HG03066 (cell line): ENCODE results near the gene UBR1.
"Not testable (repeated sequence)": the region's sequence is repeated elsewhere in the genome, so short reads cannot be mapped to it uniquely, and the experiment has no call there.

Source experiments
- ATAC-seq: cut with Tn5 transposase; IDR thresholded peaks from one replicate; pipeline ENCODE4 v1.9.1; 2021; ENCODE audit warnings: low read depth; ENCODE audit not compliant: unreplicated experiment

Gene UBR1

DNA sequence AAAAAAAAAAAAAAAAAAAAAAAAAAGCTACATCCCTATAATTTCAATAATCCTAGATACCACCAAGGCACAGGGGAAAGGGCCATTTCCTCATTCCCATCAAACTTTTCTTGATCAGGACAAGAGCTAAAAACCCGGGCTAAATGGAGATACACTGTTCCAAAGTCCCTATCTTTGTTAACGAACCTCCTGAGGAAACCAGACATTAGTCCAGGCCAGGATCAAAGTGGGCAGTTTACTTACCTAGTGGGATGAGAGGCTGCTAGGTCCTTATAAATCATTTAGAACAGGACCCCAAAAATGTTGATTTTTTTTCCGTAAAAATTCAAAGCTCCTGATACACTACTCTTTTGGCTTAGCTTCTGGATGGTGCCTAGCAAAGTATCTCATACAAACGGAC, 35.6 kb downstream of the UBR1 start:
- no peak for ATAC-seq

DNA sequence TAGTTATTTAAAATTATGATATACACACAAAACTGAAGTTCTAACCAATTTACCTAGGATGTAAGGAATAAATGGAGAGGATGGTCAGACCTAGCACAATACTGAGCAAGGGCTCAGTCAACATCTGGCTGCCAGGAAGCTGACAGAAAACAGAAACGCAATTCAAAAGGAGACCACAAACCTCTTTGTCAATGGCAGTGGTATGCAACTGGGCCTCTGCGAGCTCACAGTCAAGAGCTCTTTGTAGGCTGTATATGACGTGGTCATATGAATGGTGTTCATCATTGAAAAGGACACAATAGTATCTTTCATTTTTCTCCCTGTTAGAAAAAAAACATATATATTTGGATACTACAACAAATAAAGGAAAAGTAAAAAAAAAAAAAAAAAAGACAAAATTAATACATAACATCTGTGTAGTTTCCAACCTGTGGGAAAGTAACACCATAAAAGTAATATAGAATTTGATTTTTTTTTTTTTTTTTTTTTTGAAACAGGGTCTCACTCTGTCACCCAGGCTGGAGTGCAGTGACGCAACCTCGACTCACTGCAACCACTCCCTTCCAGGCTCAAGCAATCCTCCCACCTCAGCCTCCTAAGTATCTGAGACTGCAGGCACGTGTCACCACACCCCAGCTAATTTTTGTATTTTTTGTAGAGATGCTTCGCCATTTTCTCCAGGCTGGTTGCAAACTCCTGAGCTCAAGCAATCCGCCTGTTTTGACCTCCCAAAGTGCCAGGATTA, 37.9 kb downstream of the UBR1 start:
- ATAC-seq = no peak

DNA sequence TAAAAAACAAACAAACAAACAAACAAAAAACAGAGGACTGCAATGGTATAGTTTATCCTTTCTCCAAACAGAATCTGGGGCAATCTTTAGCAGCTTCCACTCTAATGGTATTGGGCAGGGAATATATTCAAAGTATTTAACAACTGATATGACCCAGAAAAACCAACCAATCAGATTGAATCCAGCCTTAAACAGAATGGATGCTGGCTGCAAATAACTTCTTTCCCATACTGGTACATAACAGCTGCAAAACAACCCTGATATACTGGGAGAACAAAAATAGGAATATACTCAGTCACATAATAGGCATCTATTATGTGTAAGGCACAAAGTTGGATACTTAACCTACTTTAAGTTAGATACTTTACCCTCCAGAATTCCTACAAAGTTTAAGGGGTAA, 49.1 kb downstream of the UBR1 start:
- no peak for ATAC-seq

DNA sequence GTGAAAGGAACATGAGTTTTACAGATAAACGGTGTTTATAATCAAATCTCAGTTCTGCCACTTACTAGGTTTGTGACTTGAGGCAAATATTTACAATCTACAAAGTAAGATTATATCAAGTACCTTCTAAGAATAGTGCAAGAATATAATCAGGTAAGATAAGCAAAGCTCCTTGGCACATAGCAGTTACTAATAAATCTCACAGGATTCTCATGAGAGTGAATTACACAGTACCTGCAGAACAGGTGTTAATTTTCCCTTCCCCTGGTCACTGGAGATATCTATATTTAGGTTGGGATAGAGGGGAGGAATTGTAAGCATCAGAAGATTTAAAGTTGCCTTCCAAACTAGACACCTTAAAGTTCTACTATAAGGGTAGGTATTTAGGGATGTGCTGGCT, 53.0 kb downstream of the UBR1 start:
- no peak for ATAC-seq

DNA sequence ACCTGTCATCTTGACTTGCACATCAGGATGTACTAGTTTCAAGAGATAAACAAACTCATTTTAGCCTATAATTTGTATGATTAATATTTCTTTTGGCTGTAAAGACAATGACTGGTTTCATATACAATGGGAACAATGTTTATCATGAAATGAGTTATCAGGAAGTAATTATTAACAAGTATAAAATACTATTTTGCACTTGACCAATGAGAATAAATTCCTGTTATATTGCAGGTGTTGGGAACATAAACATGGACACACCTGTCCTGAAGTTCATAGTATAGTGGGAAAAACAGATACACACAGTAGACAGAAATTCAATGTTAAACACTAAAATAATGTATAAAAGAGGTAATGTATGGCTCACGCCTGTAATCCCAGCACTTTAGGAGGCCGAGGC, 56.9 kb downstream of the UBR1 start:
- no peak for ATAC-seq

DNA sequence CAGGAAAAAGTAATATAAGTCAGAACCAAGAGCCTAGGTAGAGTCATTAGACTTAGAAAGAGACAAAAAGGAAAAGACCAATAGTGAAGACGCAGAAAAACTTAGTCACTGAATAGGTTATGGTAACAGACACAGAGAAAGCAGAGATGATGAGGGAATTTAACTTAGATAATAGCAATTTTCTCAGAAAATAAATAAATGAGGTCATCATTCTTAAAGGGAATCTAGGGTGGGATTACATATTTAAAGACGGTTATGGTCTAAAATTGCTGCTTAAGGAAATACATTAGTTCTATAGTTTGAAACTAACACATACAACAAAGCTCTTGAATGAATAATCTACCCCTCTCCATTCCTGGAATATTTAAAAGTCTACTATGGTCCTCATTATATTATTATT, 59.4 kb downstream of the UBR1 start:
- ATAC-seq = no peak

DNA sequence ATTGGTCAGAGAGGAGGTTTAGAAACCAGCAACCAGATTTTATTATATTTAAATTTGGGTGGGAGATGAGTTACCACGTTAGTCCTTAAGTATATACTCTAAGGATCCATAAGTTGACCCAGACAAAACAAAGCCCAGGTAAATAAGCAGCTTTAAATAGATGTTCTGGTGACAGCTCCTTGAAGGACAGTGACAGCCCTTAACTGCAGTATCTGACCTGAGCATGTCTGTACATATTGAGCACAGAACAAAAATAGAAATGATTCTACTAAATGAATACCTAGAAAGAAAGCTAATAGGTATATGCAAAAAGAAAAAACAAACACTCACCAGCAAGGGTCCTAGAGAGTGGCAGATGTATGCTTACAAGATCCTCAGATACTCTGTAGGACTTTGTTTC, 63.0 kb downstream of the UBR1 start:
- ATAC-seq = no peak

DNA sequence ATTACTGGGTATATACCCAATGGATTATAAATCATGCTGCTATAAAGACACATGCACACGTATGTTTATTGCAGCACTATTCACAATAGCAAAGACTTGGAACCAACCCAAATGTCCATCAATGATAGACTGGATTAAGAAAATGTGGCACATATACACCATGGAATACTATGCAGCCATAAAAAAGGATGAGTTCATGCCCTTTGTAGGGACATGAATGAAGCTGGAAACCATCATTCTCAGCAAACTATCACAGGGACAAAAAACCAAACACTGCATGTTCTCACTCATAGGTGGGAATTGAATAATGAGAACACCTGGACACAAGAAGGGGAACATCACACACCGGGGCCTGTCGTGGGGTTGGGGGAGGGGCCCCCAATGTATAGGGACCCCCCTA, 64.8 kb downstream of the UBR1 start:
- not testable (repeated sequence) for ATAC-seq

DNA sequence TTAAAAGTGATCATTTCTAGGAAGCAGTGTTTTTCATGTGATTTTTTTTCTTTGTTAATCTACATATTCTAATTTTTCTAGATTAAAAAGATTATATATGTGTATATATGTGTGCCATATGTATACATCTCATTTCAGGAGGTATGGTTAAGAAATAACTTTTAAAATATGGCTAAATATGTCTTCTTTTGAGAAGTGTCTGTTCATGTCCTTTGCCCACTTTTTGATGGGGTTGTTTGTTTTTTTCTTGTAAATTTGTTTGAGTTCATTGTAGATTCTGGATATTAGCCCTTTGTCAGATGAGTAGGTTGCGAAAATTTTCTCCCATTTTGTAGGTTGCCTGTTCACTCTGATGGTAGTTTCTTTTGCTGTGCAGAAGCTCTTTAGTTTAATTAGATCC, 70.6 kb downstream of the UBR1 start:
- ATAC-seq = not testable (repeated sequence)

DNA sequence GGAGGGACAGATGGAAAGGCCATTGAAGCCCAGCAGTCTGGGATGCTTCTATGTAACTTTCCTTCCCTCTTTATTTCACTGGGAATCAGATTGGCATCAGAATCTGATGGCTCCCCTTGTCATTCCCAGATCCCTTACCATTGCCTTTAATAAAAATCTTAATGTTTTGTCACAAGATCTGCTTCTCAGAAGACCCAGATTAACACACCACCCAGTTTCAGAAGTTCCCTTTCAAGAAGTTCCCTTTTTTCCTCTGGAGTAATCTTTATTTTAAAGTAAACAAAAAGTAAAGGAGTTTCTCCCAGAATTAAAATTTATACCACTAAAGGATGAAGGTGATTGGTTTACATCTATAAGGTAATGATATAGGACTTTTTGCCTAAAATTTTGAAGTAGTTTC, 76.4 kb downstream of the UBR1 start:
- no peak for ATAC-seq

DNA sequence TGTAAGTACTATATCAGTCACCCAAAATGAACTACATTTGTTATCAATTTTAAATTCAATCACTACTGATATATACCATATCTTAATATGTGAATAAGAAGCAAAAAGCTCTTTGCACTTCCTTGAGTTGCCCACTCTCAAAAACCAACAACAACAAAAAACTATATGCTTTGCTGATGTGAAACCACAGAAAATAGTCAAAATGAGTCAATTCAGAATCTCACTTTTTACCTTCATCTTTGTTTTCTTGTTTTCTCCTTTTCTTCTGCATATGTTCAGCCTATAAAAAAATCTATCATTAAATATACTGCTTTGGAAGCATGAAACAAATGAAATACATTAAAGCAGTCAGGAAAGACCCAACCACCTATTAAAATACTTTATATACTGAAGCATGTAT, 80.7 kb downstream of the UBR1 start:
- no peak for ATAC-seq

DNA sequence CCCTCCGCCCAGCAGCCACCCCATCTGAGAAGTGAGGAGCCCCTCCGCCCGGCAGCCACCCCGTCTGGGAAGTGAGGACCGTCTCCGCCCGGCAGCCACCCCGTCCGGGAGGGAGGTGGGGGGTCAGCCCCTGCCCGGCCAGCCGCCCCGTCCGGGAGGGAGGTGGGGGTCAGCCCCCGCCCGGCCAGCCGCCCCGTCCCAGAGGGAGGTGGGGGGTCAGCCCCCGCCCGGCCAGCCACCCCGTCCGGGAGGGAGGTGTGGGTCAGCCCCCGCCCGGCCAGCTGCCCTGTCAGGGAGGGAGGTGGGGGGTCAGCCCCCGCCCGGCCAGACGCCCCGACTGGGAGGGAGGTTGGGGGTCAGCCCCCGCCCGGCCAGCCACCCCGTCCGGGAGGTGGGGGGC, 91.2 kb downstream of the UBR1 start:
- ATAC-seq = not testable (repeated sequence)

DNA sequence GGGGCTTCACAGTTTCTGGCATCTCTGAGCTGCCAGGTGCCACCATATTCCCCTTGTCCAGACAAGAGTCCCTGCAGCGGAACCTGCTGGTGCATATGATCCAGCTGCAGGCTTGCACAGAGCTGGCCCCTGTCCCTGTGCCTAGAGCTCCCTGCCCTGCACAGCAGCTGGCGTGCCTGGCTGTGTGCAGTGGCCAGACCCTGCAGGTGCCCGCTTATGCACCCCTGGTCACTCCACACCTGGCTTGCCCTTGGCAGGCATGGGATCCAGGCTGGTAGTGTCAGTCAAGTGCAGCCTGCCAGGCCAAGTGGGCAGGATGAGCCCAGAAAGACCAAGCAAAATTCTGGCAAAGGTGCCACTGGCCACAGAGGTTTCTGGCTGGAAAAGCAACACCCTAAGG, 96.6 kb downstream of the UBR1 start:
- no peak for ATAC-seq

DNA sequence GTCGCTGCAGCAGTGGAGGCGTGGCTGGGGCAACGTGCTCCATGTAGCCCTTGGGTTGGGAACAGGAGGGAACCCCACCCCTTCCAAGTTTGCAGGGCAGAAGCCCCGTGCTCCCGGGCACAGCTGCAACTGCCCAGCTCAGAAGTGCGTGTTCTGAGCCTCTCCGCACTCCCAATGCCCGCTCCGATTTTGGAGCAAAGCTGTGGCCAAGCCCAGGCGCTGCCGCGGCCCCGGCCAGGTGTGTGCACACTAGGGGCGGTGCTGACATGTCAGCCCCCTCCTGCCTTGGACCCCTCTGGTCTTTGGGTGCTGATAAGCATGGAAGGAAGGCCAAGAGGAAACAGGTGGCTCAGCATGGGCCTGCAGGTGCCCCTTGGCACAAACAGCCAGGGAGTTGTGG, 97.7 kb downstream of the UBR1 start:
- no peak for ATAC-seq

DNA sequence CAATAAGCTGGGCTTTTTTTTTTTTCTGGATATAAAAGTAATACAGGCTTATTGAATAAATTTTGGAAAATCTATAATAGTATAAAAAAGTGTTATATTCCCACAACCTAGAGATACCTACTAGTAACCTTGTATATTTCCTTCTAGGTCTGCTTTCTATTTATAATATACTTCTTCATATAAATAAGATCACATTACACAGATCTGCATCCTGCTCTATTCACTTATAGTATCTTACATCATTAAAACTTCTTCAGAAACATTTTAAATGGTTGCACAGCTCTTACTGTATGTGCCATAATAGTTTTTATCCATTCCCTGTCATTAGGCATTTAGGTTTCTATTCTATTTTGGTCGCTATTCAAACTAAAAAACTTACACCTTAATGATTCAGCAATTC, 98.3 kb downstream of the UBR1 start:
- ATAC-seq = no peak

DNA sequence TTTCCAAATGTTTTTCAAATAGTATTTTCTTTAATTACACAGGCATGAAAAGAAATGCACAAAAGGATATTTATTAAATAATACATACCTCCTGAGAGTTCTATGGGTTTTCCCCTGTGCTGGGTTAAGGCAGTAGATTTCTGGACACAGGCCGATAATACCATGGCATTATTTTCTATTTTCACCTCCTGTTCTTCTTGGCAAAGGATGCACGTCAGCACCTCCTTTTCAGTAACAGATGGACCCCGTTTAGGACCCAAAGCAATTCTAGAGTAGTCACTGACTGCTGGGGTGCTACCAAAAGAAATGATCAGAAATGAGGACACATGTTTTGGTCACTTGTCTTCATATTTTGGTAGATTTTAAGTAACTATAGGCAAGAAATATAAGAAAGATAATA, 98.8 kb downstream of the UBR1 start:
- ATAC-seq = no peak

DNA sequence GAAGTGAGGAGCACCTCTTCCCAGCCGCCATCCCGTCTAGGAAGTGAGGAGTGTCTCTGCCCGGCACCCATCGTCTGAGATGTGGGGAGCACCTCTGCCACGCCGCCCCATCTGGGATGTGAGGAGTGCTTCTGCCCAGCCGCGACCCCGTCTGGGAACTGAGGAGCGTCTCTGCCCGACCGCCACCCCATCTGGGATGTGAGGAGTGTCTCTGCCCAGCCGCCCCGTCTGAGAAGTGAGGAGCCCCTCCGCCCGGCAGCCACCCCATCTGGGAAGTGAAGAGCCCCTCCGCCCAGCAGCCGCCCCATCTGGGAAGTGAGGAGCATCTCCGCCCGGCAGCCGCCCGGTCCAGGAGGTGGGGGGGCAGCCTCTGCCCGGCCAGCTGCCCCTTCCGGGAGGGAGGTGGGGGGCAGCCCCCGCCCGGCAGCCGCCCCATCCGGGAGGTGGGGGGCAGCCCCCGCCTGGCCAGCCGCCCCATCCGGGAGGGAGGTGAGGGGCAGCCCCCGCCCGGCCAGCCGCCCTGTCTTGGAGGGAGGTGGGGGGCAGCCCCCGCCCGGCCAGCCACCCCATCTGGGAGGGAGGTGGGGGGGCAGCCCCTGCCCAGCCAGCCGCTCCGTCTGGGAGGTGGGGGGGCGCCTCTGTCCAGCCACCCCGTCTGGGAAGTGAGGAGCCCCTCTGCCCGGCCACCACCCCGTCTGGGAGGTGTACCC, 100.8 kb downstream of the UBR1 start:
- not testable (repeated sequence) for ATAC-seq

DNA sequence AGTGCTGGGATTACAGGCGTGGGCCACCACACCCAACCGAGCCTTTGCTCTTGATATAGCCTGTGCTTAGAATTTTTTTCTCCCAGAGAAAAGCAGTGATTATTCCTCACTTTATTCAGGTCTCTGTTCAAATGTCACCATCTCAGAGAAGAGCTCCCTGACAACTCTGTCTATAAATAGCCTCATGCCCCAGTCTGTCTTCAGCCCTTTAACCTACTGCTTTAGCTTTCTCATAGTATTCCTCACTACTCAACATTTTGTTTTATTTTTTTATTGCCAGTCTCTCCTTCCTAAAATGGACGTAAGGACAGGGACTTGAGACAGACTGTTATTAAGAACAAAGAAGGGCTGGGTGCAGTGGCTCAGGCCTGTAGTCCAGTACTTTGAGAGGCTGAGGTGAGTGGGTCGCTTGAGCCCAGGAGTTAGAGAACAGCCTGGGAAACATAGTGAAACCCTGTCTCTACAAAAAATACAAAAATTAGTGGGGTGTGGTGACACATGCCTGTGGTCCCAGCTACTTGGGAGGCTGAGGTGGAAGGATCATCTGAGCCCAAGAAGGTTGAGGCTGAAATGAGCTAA, 106.5 kb downstream of the UBR1 start:
- no peak for ATAC-seq

DNA sequence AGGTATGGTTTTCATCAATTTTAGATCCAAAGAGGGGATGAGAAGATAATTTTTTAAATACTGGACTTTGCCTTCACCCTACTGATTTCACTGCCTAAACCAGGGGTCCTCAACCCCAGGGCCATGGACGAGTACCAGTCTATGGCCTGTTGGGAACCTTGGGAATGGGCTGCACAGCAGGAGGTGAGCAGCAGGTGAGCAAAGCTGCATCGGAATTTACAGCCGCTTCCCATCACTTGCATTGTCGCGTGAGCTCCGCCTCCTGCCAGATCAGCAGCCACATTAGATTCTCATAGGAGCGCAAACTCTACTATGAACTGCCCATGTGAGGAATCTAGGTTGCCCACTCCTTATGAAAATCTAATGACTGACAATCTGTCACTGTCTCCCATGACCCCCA, 109.0 kb downstream of the UBR1 start:
- ATAC-seq = no peak

DNA sequence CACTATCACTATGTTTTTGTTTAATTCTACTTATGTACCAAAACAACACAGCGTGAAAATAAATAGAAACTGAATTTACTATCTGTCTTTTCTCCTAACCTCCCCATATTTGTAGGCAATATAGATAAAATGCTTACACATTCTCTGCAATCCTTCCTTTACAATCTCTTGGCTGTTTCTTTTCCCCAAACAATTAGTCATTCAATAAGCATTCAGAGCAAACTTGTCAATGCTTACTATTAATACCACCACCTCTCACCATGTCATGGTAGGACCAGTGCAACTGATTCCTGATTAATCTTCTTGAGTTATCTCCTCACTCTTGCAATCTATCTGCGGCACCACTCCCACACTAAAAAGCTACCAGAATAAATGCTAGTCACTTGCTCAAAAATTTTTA, 111.3 kb downstream of the UBR1 start:
- no peak for ATAC-seq

DNA sequence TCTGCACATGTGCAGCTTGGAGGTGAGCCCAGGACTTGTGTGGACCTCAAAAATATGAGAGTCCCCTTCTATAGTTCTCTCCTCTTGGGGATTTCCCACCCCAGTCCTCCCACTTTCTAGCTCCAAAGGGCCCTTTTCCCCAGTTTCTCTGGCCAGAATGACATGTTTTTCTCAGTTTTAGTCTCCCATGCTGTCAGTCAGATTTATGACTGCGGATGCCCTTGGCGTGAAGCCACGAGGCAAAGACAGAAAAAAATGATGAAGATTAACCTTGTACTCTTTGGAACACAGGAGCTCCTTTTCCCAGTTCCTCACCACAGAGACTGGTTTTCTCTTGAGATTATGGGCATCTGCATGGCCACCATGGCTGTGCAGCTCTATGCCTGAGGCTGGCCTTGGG, 113.2 kb downstream of the UBR1 start:
- ATAC-seq = no peak

DNA sequence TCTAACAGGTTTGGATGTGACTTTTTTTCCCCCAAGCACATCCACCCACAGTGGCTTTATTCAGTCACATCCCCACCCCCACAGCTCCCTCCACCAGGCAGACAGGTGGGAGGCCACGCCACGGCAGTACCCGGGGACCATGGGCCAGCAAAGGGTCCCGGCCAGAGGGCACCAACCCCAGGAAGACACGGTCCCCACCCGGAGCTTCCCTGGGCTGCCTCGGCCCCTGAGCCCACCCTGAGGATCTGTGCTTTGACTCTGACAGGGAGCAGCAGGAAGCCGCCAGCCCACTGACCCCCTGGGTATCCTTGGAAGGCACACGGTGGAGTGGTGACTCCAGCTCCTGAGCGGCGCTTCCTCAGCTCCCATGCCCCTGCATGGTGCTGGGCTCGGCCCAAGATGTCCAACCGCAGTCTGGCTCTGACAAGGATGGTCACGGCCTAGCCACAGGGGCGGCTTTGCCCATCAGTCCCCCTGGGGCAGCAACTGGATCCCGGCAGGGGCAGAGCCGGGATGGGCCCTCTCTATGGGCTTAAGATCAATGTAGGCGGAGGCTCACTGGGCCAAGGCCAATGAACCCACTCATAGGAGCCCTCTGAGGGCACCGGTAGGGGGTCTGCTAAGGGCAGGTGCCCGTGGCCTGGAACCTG, 119.0 kb downstream of the UBR1 start:
- no peak for ATAC-seq
